Ascending aorta (tissue), 2 donors: Measurements from ENCODE around the gene CLEC16A. TPM values are rescaled to one million over a fixed set of nuclear protein-coding genes. Genes with fewer than 3 reads are reported as not detected.

Source experiments
- DNase-seq, 2 donors: peaks; one replicate each; pipeline ENCODE4 v3.0.0-alpha.2; 2019; ENCODE audit warnings: low spot score in 2 of 2
- H3K27ac ChIP-seq, 2 donors: fragments of 200-600 bp; sonication (generic); one replicate each; pipeline ENCODE4 v1.5.1; 2016 to 2017; ENCODE audit warnings: mild to moderate bottlenecking in 1 of 2
- H3K27me3 ChIP-seq: fragments of 200-600 bp; sonication (generic); one replicate; pipeline ENCODE4 v1.5.1; 2017
- H3K36me3 ChIP-seq, 2 donors: fragments of 200-600 bp; sonication (generic); one replicate each; pipeline ENCODE4 v1.5.1; 2016
- H3K4me1 ChIP-seq, 2 donors: fragments of 200-600 bp; sonication (generic); one replicate each; pipeline ENCODE4 v1.5.1; 2016 to 2017; ENCODE audit warnings: mild to moderate bottlenecking in 1 of 2
- H3K4me3 ChIP-seq, 2 donors: fragments of 200-600 bp; sonication (generic); one replicate each; pipeline ENCODE4 v1.5.1; 2016 to 2017; ENCODE audit warnings: mild to moderate bottlenecking in 1 of 2
- H3K9me3 ChIP-seq, 2 donors: fragments of 200-600 bp; sonication (generic); one replicate each; pipeline ENCODE4 v1.5.1; 2016
- CTCF ChIP-seq, 3 experiments: fragments of 200-600 bp in 2 of 3; fragments of 450-650 bp in 1 of 3; sonication (generic) in 2 of 3; IDR thresholded peaks; one replicate each; pipeline ENCODE4 v1.5.1; 2016 to 2019; ENCODE audit warnings: antibody characterized with exemption in 3 of 3, mild to moderate bottlenecking in 1 of 3, moderate library complexity in 1 of 3
- intact Hi-C: fragments of 100-400 bp; cut with DNase I; formaldehyde crosslinking; loops from one replicate; pipeline ENCODE4 v1.15.1; 2023
- total RNA-seq: library from RNA; depleted of rRNA; stranded (reverse); fragments of >200 nt; gene quantifications from one replicate; pipeline ENCODE4 v1.1.0, GENCODE V29; 2016

The CLEC16A gene
- 16.2 TPM for total RNA-seq

- peak within 1 kb of the TSS; percentile 98 for H3K4me3 ChIP-seq
- peak; percentile 93 to 99 for DNase-seq
- H3K27me3 ChIP-seq, result no peaks in the 10 kb centered on the region
- H3K9me3 ChIP-seq, result no peaks in the 10 kb centered on the region
- TF ChIP-seq CTCF (IDR thresholded peaks at IDR 0.05), result no peak
- H3K27ac ChIP-seq, result peak within 1 kb of the TSS; percentile 85 to 86
- intact Hi-C loops, result loop anchor here (10.0 kb wide), 2 partner anchors 800 to 1850 kb away; partner anchors contain the start of genes HAPSTR1 and TXNDC11
- peaks cover 20 to 49% of the 10 kb centered on the region in 2 donors for H3K4me1 ChIP-seq
- H3K36me3 ChIP-seq, result no peaks in the 10 kb centered on the region
These were observed at the start of gene CLEC16A for GRCh38 chr16:10944249-10945064. Gene CLEC16A (plus strand): TSS chr16:10944564. CDS start chr16:10944718, 154 bp downstream.

- no peak for TF ChIP-seq CTCF (IDR thresholded peaks at IDR 0.05)
- Histone ChIP-seq H3K27me3 (no peaks in the 10 kb centered on the region), H3K4me3 (no peak overlapping the region), H3K36me3 (no peaks in the 10 kb centered on the region), H3K27ac (no peak overlapping the region), H3K9me3 (no peaks in the 10 kb centered on the region), H3K4me1 (no peaks in the 10 kb centered on the region)
- DNase-seq, result no peak
- intact Hi-C loops, result no loop called here
These were observed 49.1 kb upstream of the CLEC16A start for GRCh38 chr16:10895053-10895946.

GRCh38 chr16:10896165-10896564 lies 48.2 kb upstream of the CLEC16A start:
- Histone ChIP-seq H3K27ac (no peak overlapping the region), H3K4me3 (no peak overlapping the region)
- intact Hi-C loops, result no loop called here

GRCh38 chr16:10896723-10897122 lies 47.6 kb upstream of the CLEC16A start:
- Histone ChIP-seq H3K36me3 (no peaks in the 10 kb centered on the region), H3K27me3 (no peaks in the 10 kb centered on the region), H3K9me3 (no peaks in the 10 kb centered on the region), H3K27ac (no peak overlapping the region), H3K4me1 (no peaks in the 10 kb centered on the region), H3K4me3 (no peak overlapping the region)
- TF ChIP-seq CTCF (IDR thresholded peaks at IDR 0.05), result no peak
- intact Hi-C loops, result no loop called here
- no peak for DNase-seq

More at GRCh38 chr16:10896165-10896564, 48.2 kb upstream of the CLEC16A start:
- H3K4me1 ChIP-seq, result no peaks in the 10 kb centered on the region
- H3K36me3 ChIP-seq, result no peaks in the 10 kb centered on the region
- TF ChIP-seq CTCF (IDR thresholded peaks at IDR 0.05), result no peak
- DNase-seq, result no peak
- no peaks in the 10 kb centered on the region for H3K27me3 ChIP-seq
- H3K9me3 ChIP-seq, result no peaks in the 10 kb centered on the region

- H3K36me3 ChIP-seq, result no peaks in the 10 kb centered on the region
- no peak overlapping the region for H3K4me3 ChIP-seq
- TF ChIP-seq CTCF (IDR thresholded peaks at IDR 0.05), result no peak
- H3K4me1 ChIP-seq, result no peaks in the 10 kb centered on the region
- no peaks in the 10 kb centered on the region for H3K27me3 ChIP-seq
- DNase-seq, result no peak
- no peak overlapping the region for H3K27ac ChIP-seq
- intact Hi-C loops, result no loop called here
- no peaks in the 10 kb centered on the region for H3K9me3 ChIP-seq
These were observed 47.2 kb upstream of the CLEC16A start for GRCh38 chr16:10897134-10897533.
